Measurements from ENCODE around the gene TMEM116. TPM values are rescaled to one million over a fixed set of nuclear protein-coding genes. Genes with fewer than 3 reads are reported as not detected.

TMEM116 gene
- total RNA-seq, 4 donors from 2014 or later = 5.4 to 9.2 (median 6.6) TPM

GRCh38 chr12:111991535-111991934 is 21.4 kb downstream of the TMEM116 start:
- no peak for ATAC-seq (ENCODE audit: low FRiP score)
- TF ChIP-seq, protein P1, sequence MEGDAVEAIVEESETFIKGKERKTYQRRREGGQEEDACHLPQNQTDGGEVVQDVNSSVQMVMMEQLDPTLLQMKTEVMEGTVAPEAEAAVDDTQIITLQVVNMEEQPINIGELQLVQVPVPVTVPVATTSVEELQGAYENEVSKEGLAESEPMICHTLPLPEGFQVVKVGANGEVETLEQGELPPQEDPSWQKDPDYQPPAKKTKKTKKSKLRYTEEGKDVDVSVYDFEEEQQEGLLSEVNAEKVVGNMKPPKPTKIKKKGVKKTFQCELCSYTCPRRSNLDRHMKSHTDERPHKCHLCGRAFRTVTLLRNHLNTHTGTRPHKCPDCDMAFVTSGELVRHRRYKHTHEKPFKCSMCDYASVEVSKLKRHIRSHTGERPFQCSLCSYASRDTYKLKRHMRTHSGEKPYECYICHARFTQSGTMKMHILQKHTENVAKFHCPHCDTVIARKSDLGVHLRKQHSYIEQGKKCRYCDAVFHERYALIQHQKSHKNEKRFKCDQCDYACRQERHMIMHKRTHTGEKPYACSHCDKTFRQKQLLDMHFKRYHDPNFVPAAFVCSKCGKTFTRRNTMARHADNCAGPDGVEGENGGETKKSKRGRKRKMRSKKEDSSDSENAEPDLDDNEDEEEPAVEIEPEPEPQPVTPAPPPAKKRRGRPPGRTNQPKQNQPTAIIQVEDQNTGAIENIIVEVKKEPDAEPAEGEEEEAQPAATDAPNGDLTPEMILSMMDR (IDR thresholded peaks at IDR 0.05) = no peak
- no peak for DNase-seq (ENCODE audit: low spot score)

DNA sequence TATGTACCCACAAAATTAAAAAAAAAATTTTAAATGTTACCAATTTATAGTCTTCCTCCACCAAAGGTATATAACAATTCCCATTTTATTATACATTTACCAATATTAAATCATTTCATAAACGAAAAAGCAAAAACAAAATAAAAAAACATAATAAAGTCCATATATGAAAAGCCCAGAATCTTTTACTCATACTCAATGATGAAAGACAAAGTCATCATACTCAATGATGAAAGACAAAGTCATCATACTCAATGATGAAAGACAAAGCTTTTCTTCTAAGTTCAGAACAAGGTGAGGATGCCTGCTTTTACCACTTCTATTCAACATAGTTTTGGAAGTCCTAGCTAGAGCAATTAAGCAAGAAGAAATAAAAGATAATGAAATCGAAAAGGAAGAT is 28.1 kb downstream of the TMEM116 start:
- ATAC-seq (ENCODE audit: low FRiP score) = no peak
- no peak for DNase-seq (ENCODE audit: low spot score)
- TF ChIP-seq, protein P1 (IDR thresholded peaks at IDR 0.05) = no peak

- TF ChIP-seq, protein P1 (IDR thresholded peaks at IDR 0.05) = no peak
- ATAC-seq (ENCODE audit: low FRiP score) (no peak), DNase-seq (ENCODE audit: low spot score) (no peak)
Observed at GRCh38 chr12:111981987-111982386, 31.0 kb downstream of the TMEM116 start.

DNA sequence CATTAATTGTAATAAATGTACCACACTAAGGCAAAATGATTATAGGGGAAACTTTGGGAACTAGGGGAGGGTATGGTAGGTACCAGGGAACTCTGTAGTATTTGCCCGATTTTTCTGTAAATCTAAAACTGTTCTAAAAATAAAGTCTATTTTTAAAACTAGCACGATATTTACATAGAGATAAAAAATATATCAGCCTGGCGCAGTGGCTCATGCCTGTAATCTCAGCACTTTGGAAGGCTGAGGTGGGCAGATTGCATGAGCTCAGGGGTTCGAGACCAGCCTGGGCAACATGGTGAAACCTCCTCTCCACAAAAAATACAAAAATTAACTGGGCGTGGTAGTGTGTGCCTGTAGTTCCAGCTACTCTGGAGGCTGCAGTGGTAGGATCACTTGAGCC is 32.4 kb downstream of the TMEM116 start:
- ATAC-seq (ENCODE audit: low FRiP score) = no peak
- TF ChIP-seq, protein P1 (IDR thresholded peaks at IDR 0.05) = no peak
- no peak for DNase-seq (ENCODE audit: low spot score)

- TF ChIP-seq, protein P1 (IDR thresholded peaks at IDR 0.05) = no peak
- no peak for DNase-seq (ENCODE audit: low spot score)
- ATAC-seq (ENCODE audit: low FRiP score) = no peak
Observed at GRCh38 chr12:111978545-111978944, 34.4 kb downstream of the TMEM116 start.

DNA sequence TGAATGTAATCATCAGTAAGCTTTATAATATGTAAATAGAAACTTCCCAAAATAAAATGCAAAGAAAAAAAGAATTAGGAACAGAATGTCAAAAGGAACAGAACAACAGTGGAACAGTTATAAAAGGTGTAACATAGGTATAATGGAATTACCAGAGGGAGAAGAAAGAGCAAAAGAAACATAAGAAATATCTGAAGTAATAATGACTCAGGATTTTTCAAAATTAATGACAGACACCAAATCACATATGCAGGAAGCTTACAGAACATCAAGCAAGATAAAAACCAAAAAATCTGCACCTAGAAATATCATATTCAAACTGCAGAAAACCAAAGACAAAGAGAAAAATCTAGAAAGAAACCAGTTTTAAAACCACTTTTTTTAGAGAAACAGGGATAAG is 36.1 kb downstream of the TMEM116 start:
- TF ChIP-seq, protein P1 (IDR thresholded peaks at IDR 0.05) = no peak
- DNase-seq (ENCODE audit: low spot score) (no peak), ATAC-seq (ENCODE audit: low FRiP score) (no peak)

DNA sequence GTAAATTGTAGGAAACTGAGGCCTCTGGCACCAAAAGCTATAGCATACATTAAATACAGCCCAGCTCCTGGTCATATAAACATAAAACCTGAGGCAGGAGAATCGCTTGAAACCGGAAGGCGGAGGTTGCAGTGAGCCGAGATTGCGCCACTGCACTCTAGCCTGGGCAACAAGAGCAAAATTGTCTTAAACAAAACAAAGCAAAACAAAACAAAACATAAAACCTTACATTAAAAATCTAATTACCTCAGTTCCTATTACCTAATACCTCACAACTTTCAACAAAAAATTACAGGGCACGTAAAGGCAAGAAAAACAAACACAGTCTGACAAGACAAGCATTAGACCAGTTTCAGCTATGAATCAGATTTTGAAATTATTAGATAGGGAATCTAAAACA is 36.7 kb downstream of the TMEM116 start:
- ATAC-seq (ENCODE audit: low FRiP score) = no peak
- DNase-seq (ENCODE audit: low spot score) = no peak
- TF ChIP-seq, protein P1 (IDR thresholded peaks at IDR 0.05) = no peak

Measured in omental fat pad (tissue), 4 donors.